HG03066 (cell line): Measurements from ENCODE around the gene PARP12.

Experiments used
- ATAC-seq: cut with Tn5 transposase; IDR thresholded peaks from one replicate; pipeline ENCODE4 v1.9.1; 2021; ENCODE audit warnings: low read depth; ENCODE audit not compliant: unreplicated experiment

The PARP12 gene

GRCh38 chr7:140039896-140040295, 22.9 kb downstream of the PARP12 start:
- ATAC-seq: no peak

- no peak for ATAC-seq
These were observed 23.7 kb downstream of the PARP12 start for GRCh38 chr7:140039066-140039465.

GRCh38 chr7:140036224-140036962, 26.4 kb downstream of the PARP12 start:
- ATAC-seq: peak; percentile 83

- no peak for ATAC-seq
These were observed 27.1 kb downstream of the PARP12 start for GRCh38 chr7:140035400-140036223.

GRCh38 chr7:140034421-140034820, 28.3 kb downstream of the PARP12 start:
- ATAC-seq: no peak

GRCh38 chr7:140033779-140034363, 28.9 kb downstream of the PARP12 start:
- ATAC-seq: no peak

GRCh38 chr7:140033036-140033435, 29.7 kb downstream of the PARP12 start:
- no peak for ATAC-seq

- ATAC-seq: no peak
These were observed 31.4 kb downstream of the PARP12 start for GRCh38 chr7:140031364-140031763.

- ATAC-seq: no peak
These were observed 33.7 kb downstream of the PARP12 start for GRCh38 chr7:140029072-140029471.

- ATAC-seq: no peak
These were observed 34.4 kb downstream of the PARP12 start for GRCh38 chr7:140028311-140028710.

- ATAC-seq: no peak
These were observed 34.9 kb downstream of the PARP12 start for GRCh38 chr7:140027858-140028257.

GRCh38 chr7:140026935-140027334, 35.8 kb downstream of the PARP12 start:
- ATAC-seq: no peak

GRCh38 chr7:140025814-140026433, 36.8 kb downstream of the PARP12 start:
- no peak for ATAC-seq

GRCh38 chr7:140025241-140025640, 37.5 kb downstream of the PARP12 start:
- ATAC-seq: no peak

GRCh38 chr7:140024585-140024984, 38.2 kb downstream of the PARP12 start:
- no peak for ATAC-seq

- ATAC-seq: no peak
These were observed 39.0 kb downstream of the PARP12 start for GRCh38 chr7:140023728-140024127.

- no peak for ATAC-seq
These were observed 40.1 kb downstream of the PARP12 start for GRCh38 chr7:140022582-140023211.

GRCh38 chr7:140021603-140022002, 41.1 kb downstream of the PARP12 start:
- ATAC-seq: no peak

- ATAC-seq: no peak
These were observed 43.1 kb downstream of the PARP12 start for GRCh38 chr7:140019606-140020005.

GRCh38 chr7:140019172-140019571, 43.6 kb downstream of the PARP12 start:
- ATAC-seq: no peak
